Vagina (tissue), 2 donors: ENCODE results near the gene TBXAS1.

Source experiments
- CTCF ChIP-seq, 3 experiments: fragments of 450-650 bp in 2 of 3; fragments of 200-600 bp in 1 of 3; sonication (generic) in 1 of 3; IDR thresholded peaks; one replicate each; pipeline ENCODE4 v1.5.1; 2017 to 2019; ENCODE audit warnings: antibody characterized with exemption in 3 of 3, mild to moderate bottlenecking in 2 of 3, moderate library complexity in 2 of 3
- POLR2A ChIP-seq, 2 donors: fragments of 450-650 bp; IDR thresholded peaks; one replicate each; pipeline ENCODE4 v1.6.1; 2017; ENCODE audit warnings: antibody characterized with exemption in 2 of 2, mild to moderate bottlenecking in 2 of 2, moderate library complexity in 2 of 2
- POLR2AphosphoS5 ChIP-seq, 2 donors: sonication (generic); formaldehyde crosslinking; IDR thresholded peaks; one replicate each; pipeline ENCODE4 v1.9.0; 2017; ENCODE audit warnings: antibody characterized with exemption in 2 of 2, mild to moderate bottlenecking in 2 of 2, low read depth in 1 of 2; ENCODE audit not compliant: insufficient read depth in 1 of 2

DNA sequence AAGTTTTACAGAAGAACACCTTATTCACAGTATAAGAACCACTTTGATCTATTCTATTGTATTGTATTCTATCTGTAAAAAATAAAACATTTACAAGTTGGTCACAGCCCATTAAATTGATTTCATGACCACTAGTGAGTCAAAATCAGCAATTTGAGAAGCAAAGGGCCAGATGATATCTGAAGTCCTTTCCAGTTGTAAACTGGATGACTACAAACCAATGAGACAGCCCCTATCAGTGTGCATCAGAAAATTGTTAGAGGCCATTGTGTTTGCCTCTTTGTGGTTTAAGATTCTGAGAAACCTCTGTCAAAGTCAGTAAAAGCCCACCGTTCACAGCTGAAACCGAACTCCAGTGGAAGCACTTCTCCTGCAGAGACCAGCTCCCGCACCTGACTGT is 54.8 kb downstream of the TBXAS1 start:
- TF ChIP-seq CTCF (IDR thresholded peaks at IDR 0.05) (no peak), POLR2AphosphoS5 (IDR thresholded peaks at IDR 0.05; ENCODE audit: insufficient read depth in 1 of 2, low read depth in 1 of 2) (no peak), POLR2A (IDR thresholded peaks at IDR 0.05) (no peak)
